Forelimb muscle (tissue), 1 donor: Measurements from ENCODE around the gene CHAMP1. TPM values are rescaled to one million over a fixed set of nuclear protein-coding genes. Genes with fewer than 3 reads are reported as not detected.
"Not testable (repeated sequence)": the region's sequence is repeated elsewhere in the genome, so short reads cannot be mapped to it uniquely, and the experiment has no call there.

Experiments used
- DNase-seq: peaks from one replicate; pipeline ENCODE4 v3.0.0-alpha.2; 2013; ENCODE audit warnings: low read depth
- polyA plus RNA-seq: library from polyadenylated mRNA; unstranded; fragments of 120-200 nt; gene quantifications from one replicate; pipeline ENCODE4 v1.2.1, GENCODE V29; 2013; ENCODE audit not compliant: insufficient read length

CHAMP1 gene
- polyA plus RNA-seq, 1 donor = 12.2 TPM

DNA sequence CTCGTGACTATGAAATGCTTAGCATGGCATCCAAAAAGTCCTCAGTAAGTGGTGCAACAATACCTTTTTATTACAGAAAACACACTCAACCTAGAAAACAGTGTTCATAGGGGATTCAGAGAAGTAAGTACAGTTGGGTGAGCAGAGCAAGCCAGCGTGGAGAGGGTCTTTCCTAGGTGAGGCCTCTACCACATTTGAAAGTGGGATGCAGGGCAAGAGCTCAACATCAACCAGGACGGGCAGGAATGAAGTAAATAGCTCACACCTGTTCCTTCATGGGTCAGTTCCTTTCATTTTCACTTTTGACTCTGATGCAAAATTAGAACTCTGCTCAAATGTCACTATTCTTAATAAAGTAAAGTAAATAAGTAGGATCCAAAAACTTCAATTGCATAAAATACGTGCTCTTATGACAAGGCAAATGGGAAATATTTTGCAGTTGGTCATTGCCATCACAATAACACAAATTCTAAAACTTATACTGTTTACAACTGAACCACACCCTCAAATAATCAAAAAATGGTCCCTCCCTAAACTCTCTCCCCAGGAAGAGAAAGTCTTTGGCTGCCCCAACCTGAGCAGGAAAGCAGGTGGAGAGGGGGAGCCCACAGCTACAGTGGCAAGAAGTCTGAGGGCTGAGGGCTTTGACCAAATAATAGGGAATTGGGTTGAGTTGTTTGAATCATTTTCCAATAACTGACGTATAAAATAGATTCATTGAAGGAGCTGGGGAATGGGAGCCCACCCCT, 20.2 kb downstream of the CHAMP1 start:
- no peak for DNase-seq

DNA sequence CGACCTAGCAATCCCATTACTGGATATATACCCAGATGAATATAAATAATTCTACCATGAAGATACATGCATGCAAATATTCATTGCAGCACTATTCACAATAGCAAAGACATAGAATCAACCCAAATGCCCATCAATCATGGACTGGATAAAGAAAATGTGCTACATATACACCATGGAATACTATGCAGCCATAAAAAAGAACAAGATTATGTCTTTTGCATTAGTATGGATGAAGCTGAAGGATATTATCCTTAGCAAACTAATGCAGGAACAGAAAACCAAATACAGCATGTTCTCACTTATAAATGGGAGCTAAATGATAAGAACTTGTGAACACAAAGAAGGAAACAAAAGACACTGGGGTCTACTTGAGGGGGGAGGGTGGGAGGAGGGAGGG, 22.2 kb downstream of the CHAMP1 start:
- not testable (repeated sequence) for DNase-seq

DNA sequence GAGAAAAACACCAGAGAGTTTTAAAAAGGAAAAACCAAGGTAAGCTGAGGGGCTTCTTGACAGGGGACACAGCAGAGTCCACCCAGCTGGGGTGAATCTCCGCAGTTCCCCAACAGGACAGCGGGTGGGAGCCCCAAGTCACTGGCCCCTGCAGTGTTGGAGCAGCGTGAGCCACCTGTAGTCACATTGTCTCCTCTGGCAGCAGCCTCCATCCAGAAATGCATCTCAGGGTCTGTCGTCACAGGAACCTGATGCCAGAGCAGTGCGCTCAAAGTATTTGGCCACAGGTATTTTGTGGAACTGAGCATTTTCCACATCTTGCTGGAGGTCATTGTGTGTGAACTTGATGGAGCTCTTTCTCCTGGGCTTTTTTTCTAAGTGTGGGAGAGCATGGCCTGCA, 24.7 kb downstream of the CHAMP1 start:
- DNase-seq = no peak

DNA sequence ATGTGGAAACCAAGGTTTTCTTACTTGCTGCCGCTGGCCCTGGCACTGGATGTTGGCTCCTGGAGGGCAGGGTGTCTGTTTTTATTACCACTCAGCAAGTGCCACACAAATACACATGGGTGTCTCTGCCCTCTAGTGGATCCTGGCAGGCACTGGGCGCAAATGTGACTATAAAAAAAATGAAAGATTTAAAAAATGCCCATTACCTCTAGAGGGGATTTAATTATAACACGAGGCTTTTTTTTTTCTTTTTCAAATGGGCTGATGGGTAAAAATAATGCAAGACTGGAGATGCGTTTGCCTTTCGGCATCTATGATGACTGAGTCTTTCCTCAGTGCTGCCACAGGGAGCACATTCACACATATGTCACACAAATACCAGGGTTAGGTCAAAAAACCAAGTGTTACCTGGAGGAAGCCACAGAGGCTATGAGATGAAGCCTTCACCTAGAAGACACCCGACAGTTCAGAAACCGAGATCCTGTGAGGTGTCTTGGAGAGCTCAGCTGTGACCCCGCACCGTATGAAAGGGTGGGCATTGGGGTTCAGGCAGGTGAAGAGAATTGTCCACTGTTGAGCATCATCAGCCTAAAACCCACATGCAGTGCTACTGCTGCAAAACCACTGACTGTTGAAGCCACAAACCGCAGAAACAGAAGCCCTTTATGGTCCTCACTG, 25.7 kb downstream of the CHAMP1 start:
- DNase-seq = no peak

DNA sequence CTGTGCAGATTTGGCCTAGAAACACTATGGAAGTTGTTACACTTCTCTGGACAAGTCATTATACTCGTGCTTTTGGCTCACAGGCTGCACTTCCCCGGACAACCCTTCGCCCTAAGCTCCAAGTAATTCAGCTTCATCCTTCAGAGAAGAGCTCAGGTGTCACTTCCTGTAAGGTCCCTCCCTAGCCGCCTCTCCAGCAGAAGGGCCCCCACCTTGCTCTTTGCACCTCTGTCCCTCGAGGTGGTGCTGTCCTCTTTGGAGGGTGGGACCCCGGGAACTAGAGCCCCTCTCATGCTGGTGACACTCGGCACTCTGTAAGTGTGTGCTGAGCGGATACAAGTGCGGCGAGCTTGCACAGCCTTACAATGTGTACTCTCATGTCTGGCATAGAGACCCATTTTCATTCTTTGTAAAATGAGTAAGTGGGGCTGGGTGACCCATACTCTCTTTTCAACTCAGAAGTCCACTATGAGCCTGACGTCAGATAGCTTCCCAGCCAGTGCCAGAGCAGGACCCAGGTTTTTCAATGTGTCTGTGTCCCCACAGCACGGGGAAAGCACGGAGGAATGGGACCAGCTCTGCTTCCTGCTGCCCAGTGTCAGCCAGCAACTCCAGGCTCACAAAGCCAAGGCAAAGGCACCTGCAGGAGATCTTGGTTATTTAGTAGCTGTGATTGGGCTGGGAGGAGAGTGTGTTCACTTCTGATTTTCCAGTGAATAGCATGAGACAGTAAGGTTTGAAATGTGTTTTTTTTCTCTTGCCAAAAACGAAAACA, 26.9 kb downstream of the CHAMP1 start:
- DNase-seq = peak; percentile 8

DNA sequence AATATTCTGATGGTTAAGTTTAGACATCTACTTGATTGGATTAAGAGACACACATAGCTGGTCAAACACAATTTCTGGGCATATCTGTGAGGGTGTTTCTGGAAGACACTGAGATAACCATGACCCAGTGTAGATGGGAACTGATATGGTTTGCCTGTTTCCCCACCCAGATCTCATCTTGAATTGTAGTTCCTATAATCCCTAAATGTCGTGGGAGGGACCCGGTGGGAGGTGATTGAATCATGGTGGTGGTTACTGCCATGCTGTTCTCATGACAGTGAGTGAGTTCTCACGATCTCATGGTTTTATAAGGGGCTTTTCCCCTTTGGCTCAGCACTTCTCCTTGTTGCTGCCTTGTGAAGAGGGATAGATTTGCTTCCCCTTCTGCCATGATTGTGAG, 33.0 kb downstream of the CHAMP1 start:
- not testable (repeated sequence) for DNase-seq

DNA sequence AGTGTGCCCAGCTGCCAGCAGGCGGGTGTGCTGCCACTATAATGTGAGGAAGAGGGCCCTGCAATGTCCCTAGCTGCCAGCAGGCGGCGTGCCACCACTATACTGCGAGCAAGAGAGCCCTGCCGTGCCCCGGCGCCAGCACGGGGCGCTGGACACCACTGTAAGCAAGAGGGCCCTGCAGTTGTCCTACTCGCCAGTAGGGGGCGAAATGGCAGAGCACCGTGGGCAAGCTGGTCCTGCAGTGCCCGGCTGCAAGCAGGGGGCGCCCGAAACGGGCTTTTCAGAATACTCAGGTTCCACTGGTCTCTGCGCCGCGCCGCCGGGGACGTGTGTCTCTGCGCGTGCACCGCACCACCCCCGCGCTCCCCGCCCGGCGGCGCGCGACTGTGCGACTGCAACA, 38.5 kb downstream of the CHAMP1 start:
- not testable (repeated sequence) for DNase-seq

DNA sequence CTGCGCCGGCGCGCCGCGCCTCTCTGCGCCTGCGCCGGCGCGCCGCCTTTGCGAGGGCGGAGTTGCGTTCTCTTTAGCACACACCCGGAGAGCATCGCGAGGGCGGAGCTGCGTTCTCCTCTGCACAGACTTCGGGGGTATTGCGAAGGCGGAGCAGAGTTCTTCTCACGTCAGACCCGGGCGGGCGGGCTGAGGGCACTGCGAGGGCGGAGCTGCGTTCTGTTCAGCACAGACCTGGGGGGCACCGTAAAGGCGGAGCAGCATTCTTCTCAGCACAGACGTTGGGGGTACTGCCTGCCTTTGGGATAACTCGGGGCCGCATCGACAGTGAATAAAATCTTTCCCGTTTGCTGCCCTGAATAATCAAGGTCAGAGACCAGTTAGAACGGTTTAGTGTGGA, 39.1 kb downstream of the CHAMP1 start:
- DNase-seq = not testable (repeated sequence)

Other genes with a start within 250 kb of the CHAMP1 start
- 19.6 TPM for gene RASA3, start 181.9 kb upstream of the CHAMP1 start, polyA plus RNA-seq
- not detected for gene CFAP97D2, start 135.2 kb upstream of the CHAMP1 start, polyA plus RNA-seq
- 71.0 TPM for gene CDC16, start 79.6 kb upstream of the CHAMP1 start, polyA plus RNA-seq
- gene UPF3A, start 32.9 kb upstream of the CHAMP1 start, polyA plus RNA-seq = 97.3 TPM